Activated naive CD8-positive, alpha-beta T cell treated with anti-CD3 and anti-CD28 coated beads for 36 hours (primary cell): ENCODE measurements around the gene GALNT14. TPM values are rescaled to one million over a fixed set of nuclear protein-coding genes. Genes with fewer than 3 reads are reported as not detected.

Experiments
- DNase-seq: peaks from one replicate; pipeline ENCODE4 v3.0.0; 2021
- H3K27ac Mint-ChIP-seq: one replicate; pipeline ENCODE4 v1.8.0; 2022; ENCODE audit warnings: mild to moderate bottlenecking, moderate library complexity, mixed read lengths
- H3K27me3 Mint-ChIP-seq: one replicate; pipeline ENCODE4 v1.8.0; 2022; ENCODE audit warnings: mild to moderate bottlenecking, mixed read lengths
- H3K36me3 Mint-ChIP-seq: one replicate; pipeline ENCODE4 v1.8.0; 2021; ENCODE audit warnings: mild to moderate bottlenecking, mixed read lengths
- H3K4me1 Mint-ChIP-seq: one replicate; pipeline ENCODE4 v1.8.0; 2021; ENCODE audit warnings: mixed read lengths
- H3K4me3 Mint-ChIP-seq: one replicate; pipeline ENCODE4 v1.8.0; 2022; ENCODE audit warnings: mild to moderate bottlenecking, moderate library complexity, mixed read lengths
- H3K9me3 Mint-ChIP-seq: one replicate; pipeline ENCODE4 v1.8.0; 2022; ENCODE audit warnings: mixed read lengths
- total RNA-seq, 2 experiments: library from RNA; stranded (reverse); gene quantifications; one replicate each; pipeline ENCODE4 v1.2.3, GENCODE V29; 2021

GALNT14 gene
- total RNA-seq, 2 experiments from 2014 or later, result 2.1 to 2.5 TPM

DNA sequence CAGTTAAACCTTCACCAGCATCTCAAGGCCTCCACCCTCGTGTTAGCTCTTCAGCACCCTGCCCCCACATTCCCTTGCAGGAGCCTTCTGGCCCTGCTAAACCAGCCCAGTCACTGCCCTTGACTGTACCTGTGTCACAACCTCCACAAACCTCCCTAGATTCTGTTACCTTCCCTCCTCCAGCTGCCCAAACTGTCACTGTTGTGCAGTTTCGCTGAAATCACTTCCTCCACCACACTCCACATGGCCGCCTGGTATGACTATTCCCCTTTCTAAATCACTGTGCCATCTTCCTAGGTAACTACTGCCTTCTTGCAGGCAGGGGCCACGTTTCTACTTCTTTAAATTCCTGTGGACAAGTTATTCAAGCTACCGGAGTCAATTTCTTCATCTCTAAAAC lies 160.2 kb downstream of the GALNT14 start:
- H3K36me3 Mint-ChIP-seq, result no peaks in the 10 kb centered on the region
- H3K4me1 Mint-ChIP-seq, result no peaks in the 10 kb centered on the region
- H3K27me3 Mint-ChIP-seq, result peaks cover 4% of the 10 kb centered on the region
- no peak overlapping the region for H3K27ac Mint-ChIP-seq
- H3K9me3 Mint-ChIP-seq, result no peaks in the 10 kb centered on the region
- no peak overlapping the region for H3K4me3 Mint-ChIP-seq
- DNase-seq, result no peak

DNA sequence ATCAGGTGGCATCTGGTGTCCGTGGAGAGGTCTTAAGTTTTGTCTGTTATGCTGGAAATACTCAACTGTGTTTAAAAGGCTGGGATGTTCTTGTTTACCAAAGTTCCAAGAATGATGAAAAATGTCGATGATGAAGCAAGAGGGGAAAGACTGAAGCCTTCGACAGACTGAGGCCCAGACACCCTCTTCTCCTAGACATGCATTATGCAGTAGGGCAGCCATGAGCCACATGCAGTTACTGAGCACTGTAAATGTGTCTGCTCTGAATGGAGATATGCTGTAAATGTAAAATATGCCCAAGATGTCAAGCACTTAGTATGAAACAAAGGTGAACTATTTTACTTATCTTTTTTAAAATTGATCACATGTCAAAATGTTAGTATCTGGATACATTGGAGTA lies 163.1 kb downstream of the GALNT14 start:
- Mint-ChIP-seq H3K4me3 (no peak overlapping the region), H3K27ac (no peak overlapping the region), H3K27me3 (peaks cover 4% of the 10 kb centered on the region), H3K4me1 (no peaks in the 10 kb centered on the region), H3K9me3 (no peaks in the 10 kb centered on the region), H3K36me3 (no peaks in the 10 kb centered on the region)
- no peak for DNase-seq

DNA sequence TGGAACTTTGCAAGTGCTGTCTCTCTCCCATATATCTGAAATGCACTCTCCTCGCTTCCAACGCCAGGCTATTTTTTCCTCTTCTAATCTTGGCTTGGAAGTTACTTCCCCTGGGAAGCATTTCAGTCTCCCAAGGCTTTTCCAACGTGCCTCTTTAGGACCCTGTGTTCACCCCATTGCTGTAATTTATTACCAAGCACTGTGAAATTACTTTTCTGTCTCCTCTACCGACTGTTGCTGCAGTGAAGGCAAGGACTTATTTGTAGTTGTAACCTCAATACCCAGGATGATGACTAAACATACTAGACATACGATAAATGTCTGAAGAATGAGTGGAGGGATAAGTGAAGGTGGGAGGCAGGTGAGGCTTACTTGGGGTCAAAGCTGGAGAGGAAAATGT lies 163.7 kb downstream of the GALNT14 start:
- no peaks in the 10 kb centered on the region for H3K36me3 Mint-ChIP-seq
- H3K9me3 Mint-ChIP-seq, result no peaks in the 10 kb centered on the region
- DNase-seq, result no peak
- H3K27me3 Mint-ChIP-seq, result peaks cover 4% of the 10 kb centered on the region
- no peak overlapping the region for H3K27ac Mint-ChIP-seq
- H3K4me3 Mint-ChIP-seq, result no peak overlapping the region
- no peaks in the 10 kb centered on the region for H3K4me1 Mint-ChIP-seq

- H3K27me3 Mint-ChIP-seq, result peaks cover 4% of the 10 kb centered on the region
- no peak overlapping the region for H3K27ac Mint-ChIP-seq
- no peaks in the 10 kb centered on the region for H3K36me3 Mint-ChIP-seq
- H3K9me3 Mint-ChIP-seq, result no peaks in the 10 kb centered on the region
- no peaks in the 10 kb centered on the region for H3K4me1 Mint-ChIP-seq
- no peak overlapping the region for H3K4me3 Mint-ChIP-seq
- DNase-seq, result no peak
These were observed 164.1 kb downstream of the GALNT14 start for GRCh38 chr2:30974092-30974491.

DNA sequence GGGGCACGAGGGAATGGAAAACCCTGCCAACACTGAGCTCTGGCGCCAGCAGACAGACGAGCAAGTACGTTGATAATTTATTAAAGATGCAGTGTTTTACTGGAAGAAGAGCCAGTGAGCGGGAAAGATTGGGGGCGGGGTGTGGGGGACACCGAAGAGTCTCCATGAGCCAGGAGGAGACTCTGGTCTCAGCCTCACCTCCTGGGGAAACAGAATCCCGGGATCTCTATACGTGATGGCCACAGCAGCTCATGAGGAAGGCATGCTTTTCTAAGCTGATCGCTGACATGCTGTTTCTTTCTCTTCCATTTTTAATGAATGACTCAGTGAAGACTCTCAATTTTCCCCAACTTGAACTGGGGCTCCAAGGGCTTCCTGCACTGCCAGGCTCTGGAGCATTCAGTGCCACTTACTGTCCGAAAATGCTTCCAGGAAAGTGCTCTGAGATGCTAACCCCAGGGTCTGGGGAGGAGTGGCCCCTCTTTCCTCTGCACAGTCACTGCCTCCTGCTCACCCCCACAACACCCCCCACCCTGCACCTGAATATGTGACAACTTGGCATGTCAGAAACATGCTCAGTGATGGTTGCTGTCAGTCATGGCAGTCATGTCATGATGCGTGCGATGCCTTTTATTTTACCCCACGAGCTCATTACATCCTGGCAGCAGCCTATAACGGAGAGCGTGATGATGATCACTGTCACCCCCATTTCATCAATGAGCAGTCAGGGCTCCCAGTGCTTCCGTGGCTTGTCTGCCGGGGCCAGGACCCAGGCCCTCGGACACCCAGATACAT lies 166.8 kb downstream of the GALNT14 start:
- no peaks in the 10 kb centered on the region for H3K4me1 Mint-ChIP-seq

GRCh38 chr2:30968660-30969397 lies 169.4 kb downstream of the GALNT14 start:
- no peaks in the 10 kb centered on the region for H3K27me3 Mint-ChIP-seq
- H3K9me3 Mint-ChIP-seq, result no peaks in the 10 kb centered on the region
- H3K4me1 Mint-ChIP-seq, result no peaks in the 10 kb centered on the region
- no peak overlapping the region for H3K27ac Mint-ChIP-seq
- no peak overlapping the region for H3K4me3 Mint-ChIP-seq
- no peaks in the 10 kb centered on the region for H3K36me3 Mint-ChIP-seq
- DNase-seq, result no peak

More for the DNA sequence above, 166.8 kb downstream of the GALNT14 start:
- Mint-ChIP-seq H3K27me3 (no peaks in the 10 kb centered on the region), H3K36me3 (no peaks in the 10 kb centered on the region), H3K4me3 (no peak overlapping the region), H3K9me3 (no peaks in the 10 kb centered on the region), H3K27ac (no peak overlapping the region)
- no peak for DNase-seq

DNA sequence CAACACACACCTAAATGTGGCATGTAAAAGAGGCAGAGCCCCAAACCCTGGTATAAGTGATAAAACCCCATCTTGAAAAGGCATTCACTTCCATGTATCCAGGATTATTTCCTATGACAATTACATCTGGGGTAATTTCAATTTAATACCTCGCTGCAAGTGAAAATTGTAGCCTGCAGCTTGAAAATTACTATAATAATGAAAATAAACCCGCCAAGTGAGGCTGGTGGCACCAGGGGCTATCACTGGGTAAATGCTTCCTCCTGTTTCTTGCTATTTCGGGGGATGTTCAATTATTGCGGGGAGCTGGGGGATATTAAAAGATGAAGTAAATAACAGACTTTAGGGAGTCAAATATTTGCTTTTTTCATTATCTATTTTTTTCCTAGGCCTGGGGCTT lies 171.5 kb downstream of the GALNT14 start:
- H3K36me3 Mint-ChIP-seq, result no peaks in the 10 kb centered on the region
- no peaks in the 10 kb centered on the region for H3K27me3 Mint-ChIP-seq
- DNase-seq, result no peak
- no peak overlapping the region for H3K4me3 Mint-ChIP-seq
- no peak overlapping the region for H3K27ac Mint-ChIP-seq
- no peaks in the 10 kb centered on the region for H3K4me1 Mint-ChIP-seq
- no peaks in the 10 kb centered on the region for H3K9me3 Mint-ChIP-seq

GRCh38 chr2:30965022-30965531 lies 173.2 kb downstream of the GALNT14 start:
- H3K9me3 Mint-ChIP-seq, result no peaks in the 10 kb centered on the region
- H3K27me3 Mint-ChIP-seq, result no peaks in the 10 kb centered on the region
- no peaks in the 10 kb centered on the region for H3K4me1 Mint-ChIP-seq
- no peak overlapping the region for H3K4me3 Mint-ChIP-seq
- H3K36me3 Mint-ChIP-seq, result no peaks in the 10 kb centered on the region
- H3K27ac Mint-ChIP-seq, result no peak overlapping the region
- DNase-seq, result no peak

DNA sequence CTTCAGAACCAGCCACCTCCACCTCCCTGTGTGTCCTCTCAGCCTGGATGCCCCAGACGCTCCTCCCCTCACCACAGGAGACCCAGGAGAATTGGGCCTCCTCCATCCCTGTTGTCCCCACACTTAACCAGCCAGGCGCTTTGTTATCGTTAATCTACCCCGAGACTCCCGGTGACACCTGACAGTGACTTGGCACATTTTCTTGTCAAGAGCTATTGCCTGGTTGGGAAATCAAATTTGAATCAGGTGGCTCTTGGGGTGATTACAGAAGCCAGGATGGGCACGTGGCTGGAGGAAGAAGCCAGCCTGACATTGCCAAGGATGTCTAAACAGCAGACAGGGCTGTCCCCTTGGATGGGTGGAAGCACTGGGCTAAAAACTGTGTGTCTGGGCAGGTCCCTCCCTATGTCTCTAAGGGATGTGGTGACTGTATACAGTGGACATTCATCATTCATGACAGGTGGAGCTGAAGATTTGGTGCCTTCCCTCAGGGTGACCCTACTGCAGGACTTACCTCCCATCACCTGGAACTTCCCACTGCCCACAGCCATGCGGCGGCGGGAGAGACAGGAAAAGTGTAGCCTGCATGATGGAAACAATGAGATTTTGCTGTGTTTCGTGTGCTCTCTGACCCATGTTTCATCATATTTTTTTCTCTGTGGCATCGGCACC lies 173.8 kb downstream of the GALNT14 start:
- H3K4me3 Mint-ChIP-seq, result no peak overlapping the region
- DNase-seq, result no peak
- no peaks in the 10 kb centered on the region for H3K4me1 Mint-ChIP-seq
- no peak overlapping the region for H3K27ac Mint-ChIP-seq
- H3K27me3 Mint-ChIP-seq, result no peaks in the 10 kb centered on the region
- H3K36me3 Mint-ChIP-seq, result no peaks in the 10 kb centered on the region
- no peaks in the 10 kb centered on the region for H3K9me3 Mint-ChIP-seq

DNA sequence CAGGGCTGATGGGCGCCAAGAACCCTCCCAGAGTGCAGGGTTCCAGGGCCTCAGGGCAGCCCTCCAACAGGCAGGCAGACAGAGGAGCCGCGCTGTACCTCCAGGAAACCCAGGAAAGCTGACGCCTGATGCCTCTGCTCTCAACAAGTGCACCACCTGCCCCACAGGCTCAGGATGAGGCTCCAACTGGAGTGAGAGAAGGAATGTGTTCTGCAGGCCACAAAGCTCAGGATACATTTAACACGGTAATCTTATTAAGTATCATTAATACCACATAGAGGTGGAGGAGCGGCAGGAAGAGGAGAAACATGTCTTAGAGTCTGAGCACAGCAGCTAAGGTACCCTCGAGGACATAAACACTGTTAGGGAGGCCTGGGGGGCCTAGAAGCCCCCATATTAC lies 175.1 kb downstream of the GALNT14 start:
- Mint-ChIP-seq H3K27ac (no peak overlapping the region), H3K9me3 (no peaks in the 10 kb centered on the region), H3K4me1 (peaks cover 2% of the 10 kb centered on the region), H3K36me3 (no peaks in the 10 kb centered on the region), H3K27me3 (no peaks in the 10 kb centered on the region), H3K4me3 (no peak overlapping the region)
- DNase-seq, result no peak

GRCh38 chr2:30960213-30960612 lies 178.0 kb downstream of the GALNT14 start:
- Mint-ChIP-seq H3K4me1 (peaks cover 2% of the 10 kb centered on the region), H3K27ac (no peak overlapping the region), H3K9me3 (no peaks in the 10 kb centered on the region), H3K4me3 (no peak overlapping the region), H3K27me3 (no peaks in the 10 kb centered on the region), H3K36me3 (no peaks in the 10 kb centered on the region)
- no peak for DNase-seq

- no peak overlapping the region for H3K27ac Mint-ChIP-seq
- no peaks in the 10 kb centered on the region for H3K27me3 Mint-ChIP-seq
- no peak for DNase-seq
- H3K9me3 Mint-ChIP-seq, result no peaks in the 10 kb centered on the region
- peaks cover 2% of the 10 kb centered on the region for H3K4me1 Mint-ChIP-seq
- H3K4me3 Mint-ChIP-seq, result no peak overlapping the region
- no peaks in the 10 kb centered on the region for H3K36me3 Mint-ChIP-seq
These were observed 178.6 kb downstream of the GALNT14 start for GRCh38 chr2:30959653-30960052.

GRCh38 chr2:30958918-30959265 lies 179.3 kb downstream of the GALNT14 start:
- no peaks in the 10 kb centered on the region for H3K27me3 Mint-ChIP-seq
- peaks cover 2% of the 10 kb centered on the region for H3K4me1 Mint-ChIP-seq
- no peak for DNase-seq
- no peaks in the 10 kb centered on the region for H3K36me3 Mint-ChIP-seq
- no peaks in the 10 kb centered on the region for H3K9me3 Mint-ChIP-seq
- H3K27ac Mint-ChIP-seq, result no peak overlapping the region
- no peak overlapping the region for H3K4me3 Mint-ChIP-seq

DNA sequence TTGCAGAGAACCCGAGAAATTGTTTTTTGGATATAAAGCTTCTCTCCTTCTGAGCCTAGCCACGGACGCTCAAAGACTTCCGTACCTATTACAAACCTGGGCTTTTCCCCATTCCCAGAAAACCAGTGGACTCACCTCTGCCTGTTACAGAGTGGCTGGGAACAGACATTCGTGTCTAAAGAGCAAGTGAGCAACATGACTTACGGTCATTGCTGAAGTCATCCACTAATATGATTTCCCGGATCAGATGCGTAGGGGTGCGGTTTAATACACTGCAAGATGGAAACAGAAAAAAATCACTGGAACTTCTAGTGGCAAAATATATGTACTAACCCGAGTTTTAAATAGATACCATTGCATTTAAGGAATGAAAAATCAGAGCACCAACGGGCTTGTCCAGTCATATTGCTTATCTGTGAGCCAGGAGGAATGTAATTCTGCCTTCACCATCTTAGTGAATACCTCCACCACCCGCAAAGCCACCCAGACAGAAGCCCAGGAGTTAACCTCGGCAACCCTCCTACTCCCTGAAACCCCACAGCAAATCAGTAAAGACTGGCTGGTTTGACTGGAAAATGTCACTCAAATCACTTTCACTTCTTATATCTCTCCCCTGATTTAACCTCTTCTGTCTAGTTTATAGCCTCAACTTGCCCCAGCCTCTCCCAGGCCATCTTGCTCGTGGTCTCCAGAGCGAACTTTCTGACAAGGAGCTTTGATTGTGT lies 179.9 kb downstream of the GALNT14 start:
- Mint-ChIP-seq H3K27me3 (no peaks in the 10 kb centered on the region), H3K4me3 (no peak overlapping the region), H3K4me1 (peaks cover 2% of the 10 kb centered on the region), H3K27ac (no peak overlapping the region), H3K9me3 (no peaks in the 10 kb centered on the region), H3K36me3 (no peaks in the 10 kb centered on the region)
- no peak for DNase-seq

- DNase-seq, result no peak
- H3K4me1 Mint-ChIP-seq, result peaks cover 2% of the 10 kb centered on the region
These were observed 180.6 kb downstream of the GALNT14 start for GRCh38 chr2:30957591-30957990.

More at GRCh38 chr2:30957591-30957990, 180.6 kb downstream of the GALNT14 start:
- Mint-ChIP-seq H3K4me3 (no peak overlapping the region), H3K27me3 (no peaks in the 10 kb centered on the region), H3K27ac (no peak overlapping the region), H3K9me3 (no peaks in the 10 kb centered on the region), H3K36me3 (no peaks in the 10 kb centered on the region)
